ENCODE results near the gene EGFR.

Gene EGFR

DNA sequence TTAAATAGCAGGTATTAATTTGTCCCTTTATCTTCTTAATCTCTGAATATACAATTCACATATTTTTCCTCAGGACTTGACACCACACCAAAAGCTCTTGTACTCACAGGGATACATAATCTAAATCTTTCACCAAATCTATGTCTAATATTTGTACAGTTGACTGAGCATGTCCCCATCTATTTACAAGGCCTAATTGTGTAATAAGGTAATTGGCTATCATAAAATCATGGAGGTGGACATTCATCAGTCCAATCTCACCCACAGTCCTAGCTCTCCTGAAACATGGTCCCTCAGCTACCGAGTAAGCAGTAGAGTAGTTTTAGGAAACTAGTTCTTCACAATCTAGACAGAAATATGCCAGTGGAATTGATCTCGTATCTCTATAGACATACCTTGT is 30.3 kb upstream of the EGFR start:
- Histone ChIP-seq H3K9ac (ENCODE audit: low read depth in 1 of 2, low read length in 2 of 2) (no peak overlapping the region), H3K4me3 (ENCODE audit: low read length in 2 of 2) (no peak overlapping the region), H3K9me3 (ENCODE audit: control insufficient read depth in 2 of 2, low read length in 2 of 2) (no peaks in the 10 kb centered on the region), H3K4me1 (ENCODE audit: control insufficient read depth in 2 of 2, insufficient read depth in 2 of 2, low read length in 2 of 2) (peaks cover 3 to 4% of the 10 kb centered on the region in 2 donors), H3K27ac (ENCODE audit: low read depth in 2 of 2, low read length in 2 of 2) (no peak overlapping the region), H3K27me3 (ENCODE audit: control insufficient read depth in 2 of 2, insufficient read depth in 2 of 2, low read length in 2 of 2) (no peaks in the 10 kb centered on the region), H3K36me3 (ENCODE audit: control insufficient read depth in 2 of 2, insufficient read depth in 2 of 2, low read length in 2 of 2) (no peaks in the 10 kb centered on the region)

DNA sequence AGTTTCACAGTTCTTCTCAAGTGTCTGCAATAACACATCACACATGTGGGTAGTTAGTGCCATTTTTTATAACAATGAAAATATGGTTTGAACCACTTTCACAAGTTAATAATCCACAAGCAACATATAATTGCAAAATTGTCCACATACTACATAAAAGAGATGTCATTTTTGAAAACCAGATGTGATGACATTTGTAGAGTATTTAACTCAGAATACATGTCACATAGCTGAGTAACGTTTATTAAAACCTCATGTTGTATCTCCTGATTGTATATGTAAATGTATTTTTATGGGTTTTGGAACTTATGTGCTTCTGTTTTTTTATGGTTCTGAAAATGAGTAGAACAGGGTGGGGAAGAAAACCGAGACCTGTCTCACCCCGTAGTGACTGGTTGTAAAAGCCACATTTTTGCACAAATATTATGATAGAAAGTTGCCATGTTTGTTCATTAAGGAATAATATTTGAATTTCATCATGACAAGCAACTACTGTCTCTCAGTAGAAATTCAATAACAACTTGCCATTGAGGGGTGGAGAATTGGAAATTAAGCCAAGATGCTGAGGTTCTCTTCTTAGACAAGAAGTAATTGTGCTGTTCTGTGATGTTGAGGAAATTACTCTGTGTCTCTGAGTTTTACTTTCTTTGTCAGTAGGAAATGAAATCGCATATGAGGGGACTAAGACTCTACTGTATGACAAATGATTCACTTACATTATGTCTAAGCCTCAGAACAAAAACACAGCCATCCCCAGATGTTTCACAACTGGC is 29.2 kb upstream of the EGFR start:
- no peak overlapping the region for H3K9ac ChIP-seq (ENCODE audit: low read depth in 1 of 2, low read length in 2 of 2)
- H3K27ac ChIP-seq (ENCODE audit: low read depth in 2 of 2, low read length in 2 of 2), result no peak overlapping the region
- peaks cover 3 to 4% of the 10 kb centered on the region in 2 donors for H3K4me1 ChIP-seq (ENCODE audit: control insufficient read depth in 2 of 2, insufficient read depth in 2 of 2, low read length in 2 of 2)
- no peaks in the 10 kb centered on the region for H3K36me3 ChIP-seq (ENCODE audit: control insufficient read depth in 2 of 2, insufficient read depth in 2 of 2, low read length in 2 of 2)
- no peaks in the 10 kb centered on the region for H3K27me3 ChIP-seq (ENCODE audit: control insufficient read depth in 2 of 2, insufficient read depth in 2 of 2, low read length in 2 of 2)
- H3K9me3 ChIP-seq (ENCODE audit: control insufficient read depth in 2 of 2, low read length in 2 of 2), result no peaks in the 10 kb centered on the region
- no peak overlapping the region for H3K4me3 ChIP-seq (ENCODE audit: low read length in 2 of 2)

DNA sequence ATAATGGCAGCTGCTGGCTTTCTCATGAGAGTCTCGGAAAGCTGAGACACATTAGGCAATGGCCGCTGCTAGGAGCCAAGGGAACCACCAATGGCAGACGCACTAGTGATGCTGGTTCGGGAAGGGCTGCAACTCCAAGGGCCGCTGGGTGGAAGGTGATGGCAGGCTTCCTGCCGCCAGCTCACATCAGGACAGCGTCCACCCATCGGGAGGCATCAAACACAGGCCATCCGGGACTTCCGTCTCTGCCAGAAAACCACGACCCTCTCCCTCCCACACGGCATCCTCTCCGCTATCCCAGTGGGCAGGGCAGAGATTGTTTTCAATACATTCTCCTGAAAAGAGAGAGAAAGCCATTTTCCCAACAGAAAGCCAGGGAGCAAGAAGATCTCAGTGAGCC is 27.5 kb upstream of the EGFR start:
- Histone ChIP-seq H3K9ac (ENCODE audit: low read depth in 1 of 2, low read length in 2 of 2) (no peak overlapping the region), H3K4me3 (ENCODE audit: low read length in 2 of 2) (no peak overlapping the region), H3K27me3 (ENCODE audit: control insufficient read depth in 2 of 2, insufficient read depth in 2 of 2, low read length in 2 of 2) (no peaks in the 10 kb centered on the region), H3K27ac (ENCODE audit: low read depth in 2 of 2, low read length in 2 of 2) (no peak overlapping the region), H3K9me3 (ENCODE audit: control insufficient read depth in 2 of 2, low read length in 2 of 2) (no peaks in the 10 kb centered on the region), H3K4me1 (ENCODE audit: control insufficient read depth in 2 of 2, insufficient read depth in 2 of 2, low read length in 2 of 2) (peaks cover 3 to 4% of the 10 kb centered on the region in 2 donors), H3K36me3 (ENCODE audit: control insufficient read depth in 2 of 2, insufficient read depth in 2 of 2, low read length in 2 of 2) (no peaks in the 10 kb centered on the region)

DNA sequence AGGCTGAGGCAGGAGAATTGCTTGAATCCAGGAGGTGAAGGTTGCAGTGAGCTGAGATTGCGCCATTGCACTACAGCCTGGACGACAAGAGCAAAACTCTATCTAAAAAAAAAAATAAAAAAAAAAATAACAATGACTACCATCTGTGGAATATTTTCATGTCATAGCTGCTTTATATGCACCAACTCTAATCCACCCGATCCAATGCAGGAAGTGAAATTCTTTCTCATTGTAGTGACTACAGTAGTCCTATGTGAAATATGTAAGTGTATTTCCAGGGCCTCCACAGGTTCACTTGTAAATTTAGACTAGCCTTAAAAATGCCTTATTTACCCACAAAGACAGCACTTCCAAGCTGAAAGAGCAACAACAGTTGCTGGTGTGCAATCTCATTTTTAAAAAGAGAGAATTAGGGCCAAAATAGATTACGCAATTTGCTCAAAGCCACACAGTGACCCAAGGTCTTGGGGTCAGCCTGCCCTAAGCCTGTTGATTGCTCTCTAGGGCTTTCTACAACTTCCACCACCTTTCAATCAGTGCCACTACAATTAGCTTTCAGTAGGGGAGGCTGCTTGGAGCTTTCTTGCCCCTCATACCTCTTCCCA is 25.8 kb upstream of the EGFR start:
- H3K4me1 ChIP-seq (ENCODE audit: control insufficient read depth in 2 of 2, insufficient read depth in 2 of 2, low read length in 2 of 2), result peaks cover 4 to 6% of the 10 kb centered on the region in 2 donors
- no peaks in the 10 kb centered on the region for H3K27me3 ChIP-seq (ENCODE audit: control insufficient read depth in 2 of 2, insufficient read depth in 2 of 2, low read length in 2 of 2)
- H3K4me3 ChIP-seq (ENCODE audit: low read length in 2 of 2), result no peak overlapping the region
- H3K27ac ChIP-seq (ENCODE audit: low read depth in 2 of 2, low read length in 2 of 2), result no peak overlapping the region
- H3K36me3 ChIP-seq (ENCODE audit: control insufficient read depth in 2 of 2, insufficient read depth in 2 of 2, low read length in 2 of 2), result no peaks in the 10 kb centered on the region
- H3K9me3 ChIP-seq (ENCODE audit: control insufficient read depth in 2 of 2, low read length in 2 of 2), result no peaks in the 10 kb centered on the region
- no peak overlapping the region for H3K9ac ChIP-seq (ENCODE audit: low read depth in 1 of 2, low read length in 2 of 2)

DNA sequence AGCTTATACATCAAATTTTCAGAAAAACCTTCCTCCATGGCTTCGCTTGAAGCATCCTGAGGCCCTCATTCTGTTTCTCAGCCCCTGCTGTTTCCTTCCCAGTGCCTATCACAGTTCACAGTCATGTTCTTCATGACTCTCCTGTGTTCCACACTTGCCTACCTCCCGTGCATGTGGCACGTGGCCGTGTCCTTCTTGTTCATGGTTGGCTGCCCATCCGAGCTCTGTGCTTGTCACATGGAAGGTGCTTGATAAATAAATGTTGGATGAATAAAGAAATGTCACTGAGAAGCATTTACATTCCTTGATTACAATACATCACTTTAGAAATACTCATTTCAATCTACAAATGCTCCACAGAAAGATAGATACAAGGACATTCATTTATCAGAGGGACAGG is 23.7 kb upstream of the EGFR start:
- Histone ChIP-seq H3K9me3 (ENCODE audit: control insufficient read depth in 2 of 2, low read length in 2 of 2) (no peaks in the 10 kb centered on the region), H3K36me3 (ENCODE audit: control insufficient read depth in 2 of 2, insufficient read depth in 2 of 2, low read length in 2 of 2) (no peaks in the 10 kb centered on the region), H3K27me3 (ENCODE audit: control insufficient read depth in 2 of 2, insufficient read depth in 2 of 2, low read length in 2 of 2) (no peaks in the 10 kb centered on the region), H3K9ac (ENCODE audit: low read depth in 1 of 2, low read length in 2 of 2) (no peak overlapping the region), H3K27ac (ENCODE audit: low read depth in 2 of 2, low read length in 2 of 2) (no peak overlapping the region), H3K4me3 (ENCODE audit: low read length in 2 of 2) (no peak overlapping the region), H3K4me1 (ENCODE audit: control insufficient read depth in 2 of 2, insufficient read depth in 2 of 2, low read length in 2 of 2) (peaks cover 0 to 2% of the 10 kb centered on the region in 2 donors)

DNA sequence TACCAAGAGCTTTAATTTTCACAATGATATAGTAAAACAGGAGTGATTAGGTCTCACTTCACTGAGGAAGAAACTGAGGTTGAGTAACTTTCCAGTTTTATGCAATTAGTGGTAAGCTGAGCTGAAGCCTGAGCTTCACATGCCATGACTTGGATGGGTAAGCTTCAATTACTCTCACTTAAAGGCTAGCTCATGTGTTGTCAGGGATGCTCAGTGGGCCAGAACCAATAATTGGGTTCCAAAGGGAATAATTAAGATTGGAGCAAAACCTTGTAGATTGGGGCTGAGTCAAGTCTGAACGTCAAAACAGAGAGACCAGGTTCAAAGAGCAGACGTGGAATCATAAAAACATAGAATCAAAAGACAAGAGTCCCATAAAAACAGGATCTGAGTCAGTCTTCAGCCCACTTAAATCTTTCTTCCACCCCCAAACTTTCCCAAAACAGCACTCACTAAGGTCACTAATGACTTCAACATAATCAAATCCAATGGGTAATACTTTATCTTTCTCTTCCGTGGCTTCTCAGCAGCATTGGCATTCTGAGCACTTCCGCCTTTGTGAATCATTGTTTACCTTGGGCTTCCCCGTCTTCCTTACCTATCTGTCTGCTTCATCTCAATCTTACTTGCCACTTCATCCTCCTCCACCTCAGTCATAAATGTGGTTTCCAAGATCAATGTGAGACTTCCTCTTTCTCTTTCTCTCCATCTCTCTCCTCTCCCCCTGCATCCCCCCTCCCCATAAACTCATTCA is 23.0 kb upstream of the EGFR start:
- Histone ChIP-seq H3K4me1 (ENCODE audit: control insufficient read depth in 2 of 2, insufficient read depth in 2 of 2, low read length in 2 of 2) (peaks cover 0 to 2% of the 10 kb centered on the region in 2 donors), H3K27ac (ENCODE audit: low read depth in 2 of 2, low read length in 2 of 2) (peak overlapping the region; percentile 27 to 58), H3K4me3 (ENCODE audit: low read length in 2 of 2) (peak overlapping the region; percentile 17 to 33), H3K9ac (ENCODE audit: low read depth in 1 of 2, low read length in 2 of 2) (no peak overlapping the region), H3K9me3 (ENCODE audit: control insufficient read depth in 2 of 2, low read length in 2 of 2) (no peaks in the 10 kb centered on the region), H3K27me3 (ENCODE audit: control insufficient read depth in 2 of 2, insufficient read depth in 2 of 2, low read length in 2 of 2) (no peaks in the 10 kb centered on the region), H3K36me3 (ENCODE audit: control insufficient read depth in 2 of 2, insufficient read depth in 2 of 2, low read length in 2 of 2) (no peaks in the 10 kb centered on the region)

DNA sequence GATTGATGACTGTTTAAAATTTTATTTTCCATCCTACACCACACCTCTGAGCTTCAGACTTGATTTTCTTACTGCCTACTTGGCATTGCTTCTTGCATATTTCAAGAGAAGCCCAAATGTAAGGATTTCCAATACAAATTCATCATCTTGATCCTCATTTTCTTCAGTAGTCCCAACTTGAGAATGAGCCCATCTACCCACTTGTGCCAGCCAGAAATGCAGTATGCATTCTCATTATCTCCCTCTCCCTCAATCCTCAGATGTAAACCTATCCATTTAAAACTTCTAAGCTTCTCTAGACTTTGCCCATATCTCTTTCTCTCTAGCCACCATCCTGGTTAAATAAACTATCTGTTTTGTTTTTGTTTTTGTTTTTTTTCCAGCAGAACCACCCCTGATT is 22.4 kb upstream of the EGFR start:
- Histone ChIP-seq H3K27ac (ENCODE audit: low read depth in 2 of 2, low read length in 2 of 2) (no peak overlapping the region), H3K36me3 (ENCODE audit: control insufficient read depth in 2 of 2, insufficient read depth in 2 of 2, low read length in 2 of 2) (no peaks in the 10 kb centered on the region), H3K4me3 (ENCODE audit: low read length in 2 of 2) (no peak overlapping the region), H3K9ac (ENCODE audit: low read depth in 1 of 2, low read length in 2 of 2) (no peak overlapping the region), H3K27me3 (ENCODE audit: control insufficient read depth in 2 of 2, insufficient read depth in 2 of 2, low read length in 2 of 2) (no peaks in the 10 kb centered on the region), H3K9me3 (ENCODE audit: control insufficient read depth in 2 of 2, low read length in 2 of 2) (no peaks in the 10 kb centered on the region), H3K4me1 (ENCODE audit: control insufficient read depth in 2 of 2, insufficient read depth in 2 of 2, low read length in 2 of 2) (peaks cover 0 to 2% of the 10 kb centered on the region in 2 donors)

DNA sequence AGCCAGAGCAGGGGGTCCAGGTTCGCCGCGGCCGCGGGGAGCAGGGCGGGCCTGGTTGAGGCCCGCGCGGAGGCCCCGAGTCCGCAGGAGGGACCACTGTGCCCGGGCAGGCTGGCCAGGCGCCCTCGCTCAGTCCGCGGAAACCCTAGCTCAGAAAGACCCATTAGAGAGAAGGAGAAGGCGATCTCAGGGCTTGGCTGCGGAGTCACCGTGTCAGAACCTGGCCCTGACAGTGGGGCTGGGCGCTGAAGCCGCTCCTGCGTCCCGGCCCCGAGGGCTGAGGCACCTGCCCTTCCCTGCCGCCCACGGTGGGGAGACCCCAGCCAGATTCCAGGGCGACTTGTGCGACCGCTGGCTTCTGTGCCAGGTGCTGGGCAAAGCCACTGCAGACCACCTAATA is 14.2 kb upstream of the EGFR start:
- no peak overlapping the region for H3K27ac ChIP-seq (ENCODE audit: low read depth in 2 of 2, low read length in 2 of 2)
- H3K9me3 ChIP-seq (ENCODE audit: control insufficient read depth in 2 of 2, low read length in 2 of 2), result no peaks in the 10 kb centered on the region
- H3K27me3 ChIP-seq (ENCODE audit: control insufficient read depth in 2 of 2, insufficient read depth in 2 of 2, low read length in 2 of 2), result no peaks in the 10 kb centered on the region
- H3K4me1 ChIP-seq (ENCODE audit: control insufficient read depth in 2 of 2, insufficient read depth in 2 of 2, low read length in 2 of 2), result no peaks in the 10 kb centered on the region
- no peak overlapping the region for H3K9ac ChIP-seq (ENCODE audit: low read depth in 1 of 2, low read length in 2 of 2)
- H3K4me3 ChIP-seq (ENCODE audit: low read length in 2 of 2), result no peak overlapping the region
- H3K36me3 ChIP-seq (ENCODE audit: control insufficient read depth in 2 of 2, insufficient read depth in 2 of 2, low read length in 2 of 2), result no peaks in the 10 kb centered on the region

DNA sequence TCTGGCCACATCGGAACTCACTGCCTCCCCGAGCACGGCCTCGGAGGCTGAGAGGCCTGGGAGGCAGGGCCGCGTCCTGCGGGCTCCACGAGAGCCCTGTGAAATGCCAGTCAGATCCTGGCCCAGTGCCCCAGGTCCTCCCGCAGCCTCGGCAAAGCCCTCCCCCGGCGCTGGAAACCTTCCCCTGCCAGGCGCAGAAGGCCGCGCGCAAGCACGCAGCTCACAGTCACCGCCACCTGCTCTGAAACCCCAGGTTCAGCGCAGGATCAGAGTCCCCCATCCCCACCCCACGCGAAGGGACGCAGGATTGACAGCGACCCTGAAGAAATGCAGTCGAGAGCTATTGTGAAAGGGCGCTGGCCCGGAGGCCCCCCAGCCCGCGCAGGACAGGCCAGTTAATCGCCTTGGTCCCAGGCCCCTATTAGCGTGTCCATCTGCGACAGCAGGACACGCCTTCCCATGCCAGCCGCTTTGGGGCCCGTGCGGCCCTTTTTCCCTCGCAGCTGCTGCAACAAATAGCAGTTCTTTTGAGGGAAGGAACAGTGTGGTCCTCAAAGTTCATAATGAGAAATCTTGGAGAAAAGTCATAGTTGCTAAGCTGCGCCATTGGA is 13.5 kb upstream of the EGFR start:
- Histone ChIP-seq H3K4me1 (ENCODE audit: control insufficient read depth in 2 of 2, insufficient read depth in 2 of 2, low read length in 2 of 2) (no peaks in the 10 kb centered on the region), H3K9me3 (ENCODE audit: control insufficient read depth in 2 of 2, low read length in 2 of 2) (no peaks in the 10 kb centered on the region), H3K36me3 (ENCODE audit: control insufficient read depth in 2 of 2, insufficient read depth in 2 of 2, low read length in 2 of 2) (no peaks in the 10 kb centered on the region), H3K27me3 (ENCODE audit: control insufficient read depth in 2 of 2, insufficient read depth in 2 of 2, low read length in 2 of 2) (no peaks in the 10 kb centered on the region), H3K9ac (ENCODE audit: low read depth in 1 of 2, low read length in 2 of 2) (no peak overlapping the region), H3K4me3 (ENCODE audit: low read length in 2 of 2) (no peak overlapping the region), H3K27ac (ENCODE audit: low read depth in 2 of 2, low read length in 2 of 2) (no peak overlapping the region)

DNA sequence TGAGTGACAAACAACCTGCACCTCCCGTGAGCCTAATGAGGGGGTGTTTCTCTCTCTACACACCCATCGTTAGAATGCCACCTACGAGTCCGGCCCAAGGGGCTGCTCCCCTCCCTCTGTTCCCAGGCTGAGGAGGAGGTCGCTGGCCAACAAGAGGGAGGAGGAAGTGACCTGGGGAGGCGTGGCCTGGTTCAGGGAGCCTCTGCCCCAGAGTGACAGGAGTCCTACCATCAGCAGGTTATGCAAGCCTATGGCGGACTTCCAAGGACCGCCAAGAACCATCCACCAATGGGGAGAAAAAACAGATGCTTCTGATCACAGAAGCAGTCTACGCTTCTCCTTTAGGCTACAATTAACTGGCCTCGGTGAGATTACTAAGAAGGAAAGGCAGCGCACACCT is 12.3 kb upstream of the EGFR start:
- no peak overlapping the region for H3K4me3 ChIP-seq (ENCODE audit: low read length in 2 of 2)
- H3K4me1 ChIP-seq (ENCODE audit: control insufficient read depth in 2 of 2, insufficient read depth in 2 of 2, low read length in 2 of 2), result no peaks in the 10 kb centered on the region
- no peaks in the 10 kb centered on the region for H3K9me3 ChIP-seq (ENCODE audit: control insufficient read depth in 2 of 2, low read length in 2 of 2)
- no peak overlapping the region for H3K9ac ChIP-seq (ENCODE audit: low read depth in 1 of 2, low read length in 2 of 2)
- no peaks in the 10 kb centered on the region for H3K36me3 ChIP-seq (ENCODE audit: control insufficient read depth in 2 of 2, insufficient read depth in 2 of 2, low read length in 2 of 2)
- H3K27ac ChIP-seq (ENCODE audit: low read depth in 2 of 2, low read length in 2 of 2), result no peak overlapping the region
- no peaks in the 10 kb centered on the region for H3K27me3 ChIP-seq (ENCODE audit: control insufficient read depth in 2 of 2, insufficient read depth in 2 of 2, low read length in 2 of 2)

Measured in mucosa of rectum (tissue), 2 donors.